GM12878 (cell line): ENCODE measurements around the gene RPS2. TPM values are rescaled to one million over a fixed set of nuclear protein-coding genes. Genes with fewer than 3 reads are reported as not detected.

Experiments
- ATAC-seq: fragments of 200-7000 bp; cut with Tn5 transposase; 3 replicates; pipeline ENCODE4 v1.9.1; 2020; ENCODE audit warnings: mild to moderate bottlenecking, moderate library complexity
- BruUV-seq: library from RNA; stranded (reverse); fragments of 400-500 nt; replicated peaks from 2 replicates; lab custom pipeline; 2021; lab: Mats Ljungman, UMichigan
- CTCF ChIA-PET: fragments of 300-600 bp; sonication (Branson Sonifier 250); formaldehyde crosslinking; extraction: SDS; loops from one replicate; lab custom pipeline; 2021; ENCODE audit warnings: inconsistent platforms; lab: Yijun Ruan, JAX
- POLR2A ChIA-PET: fragments of 350-600 bp; formaldehyde crosslinking; extraction: SDS; loops from one replicate; lab custom pipeline; 2021; ENCODE audit warnings: inconsistent platforms; lab: Charles Lee
- RAD21 ChIA-PET: fragments of 300-600 bp; sonication (Branson Sonifier 250); formaldehyde crosslinking; loops from one replicate; lab custom pipeline; 2023; ENCODE audit warnings: antibody characterized with exemption; ENCODE audit not compliant: unreplicated experiment; lab: Charles Lee
- SMC1A ChIA-PET: fragments of 300-600 bp; sonication (Branson Sonifier 250); formaldehyde crosslinking; loops from one replicate; lab custom pipeline; 2023; ENCODE audit not compliant: unreplicated experiment, uncharacterized antibody; lab: Charles Lee
- DNase-seq: peaks from one replicate; pipeline ENCODE4 v3.0.0-alpha.2; 2011; ENCODE audit warnings: low read depth, low spot score
- FAIRE-seq: peaks from 3 replicates; lab custom pipeline; 2011; peaks lifted over from hg19 to GRCh38; lab: Jason Lieb, UNC
- H2AFZ ChIP-seq: 2 replicates; pipeline ENCODE4 v1.6.0; 2011; ENCODE audit warnings: low read depth, low read length, control low read depth; ENCODE audit not compliant: control insufficient read depth
- H3K27ac ChIP-seq: 2 replicates; pipeline ENCODE4 v1.5.1; 2011; ENCODE audit warnings: control low read depth; ENCODE audit not compliant: control insufficient read depth, insufficient read depth
- H3K27me3 ChIP-seq, 2 experiments: replicated peaks in 1 of 2; 2 replicates each; pipeline versions ENCODE4 v1.6.0 to v1.6.1; 2011; ENCODE audit warnings: low read length in 1 of 2; ENCODE audit not compliant: control insufficient read depth in 2 of 2, insufficient read depth in 2 of 2
- H3K36me3 ChIP-seq, 2 experiments: 2 replicates each; pipeline ENCODE4 v1.5.1; 2011; ENCODE audit warnings: low read length in 1 of 2; ENCODE audit not compliant: control insufficient read depth in 2 of 2, insufficient read depth in 2 of 2
- H3K4me1 ChIP-seq: 2 replicates; pipeline ENCODE4 v1.6.1; 2011; ENCODE audit warnings: mild to moderate bottlenecking, low read length, moderate library complexity, mixed read lengths; ENCODE audit not compliant: control insufficient read depth, insufficient read depth
- H3K4me2 ChIP-seq: 2 replicates; pipeline ENCODE4 v1.6.0; 2011; ENCODE audit warnings: control low read depth; ENCODE audit not compliant: control insufficient read depth, insufficient read depth
- H3K4me3 ChIP-seq: fragments of 200-600 bp; sonication (generic); 2 replicates; pipeline ENCODE4 v1.5.1; 2016
- H3K79me2 ChIP-seq: 2 replicates; pipeline ENCODE4 v1.6.0; 2011; ENCODE audit warnings: low read length; ENCODE audit not compliant: control insufficient read depth, insufficient read depth
- H3K9ac ChIP-seq: 2 replicates; pipeline ENCODE4 v1.8.0; 2011; ENCODE audit warnings: low read length, control low read depth, mixed read lengths; ENCODE audit not compliant: control insufficient read depth, insufficient read depth
- H3K9me3 ChIP-seq: replicated peaks from 3 replicates; pipeline ENCODE4 v1.5.1; 2011; ENCODE audit warnings: mild to moderate bottlenecking, low read length; ENCODE audit not compliant: control insufficient read depth, insufficient read depth
- H4K20me1 ChIP-seq: 2 replicates; pipeline ENCODE4 v1.6.0; 2011; ENCODE audit not compliant: control insufficient read depth, insufficient read depth
- CBX5 ChIP-seq: sonication (generic); IDR thresholded peaks from 2 replicates; pipeline ENCODE4 v1.6.1; 2016; ENCODE audit warnings: low read depth, moderate library complexity, mild to moderate bottlenecking, inconsistent platforms
- CHD1 ChIP-seq: IDR thresholded peaks from 2 replicates; pipeline ENCODE4 v1.6.1; 2012; ENCODE audit warnings: low read depth, low read length, improper control_type of control experiment
- CREM ChIP-seq: IDR thresholded peaks from 2 replicates; pipeline ENCODE4 v1.6.1; 2014; ENCODE audit warnings: antibody characterized with exemption, low read depth
- HDGF ChIP-seq: fragments of 450-650 bp; IDR thresholded peaks from 2 replicates; pipeline ENCODE4 v1.6.1; 2016; ENCODE audit warnings: antibody characterized with exemption
- KDM1A ChIP-seq: fragments of 200-600 bp; sonication (generic); IDR thresholded peaks from 2 replicates; pipeline ENCODE4 v1.6.1; 2016; ENCODE audit warnings: borderline replicate concordance
- MTA3 ChIP-seq: IDR thresholded peaks from 2 replicates; pipeline ENCODE4 v1.6.1; 2012; ENCODE audit warnings: low read length, inconsistent platforms, borderline replicate concordance
- POLR2AphosphoS5 ChIP-seq: IDR thresholded peaks from 2 replicates; pipeline ENCODE4 v1.6.1; 2011; ENCODE audit warnings: mild to moderate bottlenecking, low read length, inconsistent platforms
- RELA ChIP-seq: fragments of 450-650 bp; IDR thresholded peaks from 2 replicates; pipeline ENCODE4 v1.8.0; 2014; ENCODE audit warnings: borderline replicate concordance; ENCODE audit not compliant: partially characterized antibody
- SMAD5 ChIP-seq: IDR thresholded peaks from 2 replicates; pipeline ENCODE4 v1.6.1; 2016; ENCODE audit warnings: antibody characterized with exemption, low read depth
- SUZ12 ChIP-seq: fragments of 200-600 bp; sonication (generic); IDR thresholded peaks from one replicate; pipeline ENCODE4 v1.6.1; 2018; ENCODE audit warnings: antibody characterized with exemption, mild to moderate bottlenecking; ENCODE audit not compliant: unreplicated experiment
- TCF12 ChIP-seq: IDR thresholded peaks from 2 replicates; pipeline ENCODE4 v1.6.1; 2011; ENCODE audit warnings: low read depth, mild to moderate bottlenecking, low read length
- ZNF217 ChIP-seq: fragments of 450-650 bp; IDR thresholded peaks from 2 replicates; pipeline ENCODE4 v1.6.1; 2017; ENCODE audit warnings: antibody characterized with exemption, mild to moderate bottlenecking
- WGBS: methylation state at CpG from one replicate; pipeline ENCODE4 v1.1.6; 2016; ENCODE audit warnings: low lambda C conversion rate; ENCODE audit not compliant: insufficient replicate concordance, insufficient coverage; ENCODE audit errors: missing lambda C conversion rate; 5-methylcytosine and 5-hydroxymethylcytosine counted together
- in situ Hi-C: fragments of 300-500 bp; cut with MboI; formaldehyde crosslinking; loops from 9 replicates; pipeline ENCODE4 v1.14.3; 2018; ENCODE audit warnings: mixed read lengths
- intact Hi-C: fragments of 100-400 bp; cut with micrococcal nuclease; formaldehyde crosslinking; loops from one replicate; pipeline ENCODE4 v1.14.2; 2022; ENCODE audit not compliant: unreplicated experiment
- polyA plus RNA-seq, 11 experiments: library from polyadenylated mRNA; depleted of rRNA in 4 of 11; unstranded in 6 of 11; stranded (reverse) in 5 of 11; fragments of >200 nt; fragmentation: Nextera tagmentation in 4 of 11; fragmentation: Illumina TruSeq in 1 of 11; extraction: Ambion mirVana in 4 of 11; extraction: Trizol in 1 of 11; gene quantifications; 1 replicate in 1 of 11; 2 replicates in 10 of 11; pipeline versions ENCODE4 v1.2.1 to v1.2.3, GENCODE V29; 2011 to 2016; ENCODE audit warnings: inconsistent platforms in 2 of 11, missing spikeins in 2 of 11, low read depth in 1 of 11
- total RNA-seq, 4 experiments: library from RNA; depleted of rRNA in 3 of 4; stranded (reverse); fragments of >200 nt in 3 of 4; fragmentation: Illumina TruSeq in 1 of 4; extraction: Trizol in 1 of 4; gene quantifications; 2 replicates each; pipeline versions ENCODE4 v1.2.1 to v1.2.3, GENCODE V29; 2013 to 2021
- TF ChIP-seq, protein P1 (sequence below): fragments of 450-650 bp; formaldehyde crosslinking; IDR thresholded peaks from 2 replicates; pipeline ENCODE4 v1.4.0; 2020; ENCODE audit warnings: mild to moderate bottlenecking, moderate library complexity
- TF ChIP-seq, protein P2 (sequence below): IDR thresholded peaks from 2 replicates; pipeline ENCODE4 v1.6.1; 2011; ENCODE audit warnings: borderline replicate concordance, low read depth, mild to moderate bottlenecking, moderate library complexity, low read length; ENCODE audit not compliant: insufficient read depth, poor library complexity, severe bottlenecking

RPS2 gene
- total and polyA plus RNA-seq, 10 of the 15 experiments (the other 5 are each of a cell fraction or from before 2014, with no cell fraction given), result 1,295 to 7,121 (median 3,933) TPM

DNA sequence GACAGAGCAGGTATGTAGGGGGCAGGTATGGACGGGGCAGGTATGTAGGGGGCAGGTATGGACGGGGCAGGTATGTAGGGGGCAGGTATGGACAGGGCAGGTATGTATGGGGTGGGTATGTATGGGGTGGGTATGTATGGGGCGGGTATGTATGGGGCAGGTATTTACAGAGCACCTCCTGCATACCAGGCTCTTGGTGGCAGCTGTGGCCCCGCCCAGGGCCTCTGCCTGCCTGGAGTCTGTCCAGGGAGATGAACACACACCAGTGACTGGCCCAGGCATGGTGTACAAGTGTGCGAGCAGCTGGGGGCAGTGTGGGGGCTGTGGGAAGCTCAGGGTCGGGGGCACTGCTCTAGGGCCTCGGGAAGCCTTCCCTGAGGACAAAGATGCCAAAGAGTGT lies 14.6 kb downstream of the RPS2 start:
- CTCF ChIA-PET, result no interaction called here
- no peaks in the 10 kb centered on the region for H4K20me1 ChIP-seq
- POLR2A ChIA-PET, result interaction anchor here (1.0 kb wide), 1 partner anchor 15 kb away, joined by 3 read pairs; the partner anchor contains the start of gene RPS2
- H3K4me2 ChIP-seq, result no peak overlapping the region
- no peaks in the 10 kb centered on the region for H3K79me2 ChIP-seq
- no peak overlapping the region for H3K9ac ChIP-seq
- H3K27me3 ChIP-seq, result no peaks in the 10 kb centered on the region; a peak in 1 of 4 replicates
- H3K4me1 ChIP-seq, result no peaks in the 10 kb centered on the region
- no peak for DNase-seq
- H3K27ac ChIP-seq, result no peak overlapping the region
- no peak for FAIRE-seq
- no peak for TF ChIP-seq RELA
- TF ChIP-seq HDGF, result no peak
- TF ChIP-seq SUZ12, result no peak
- no peak for TF ChIP-seq TCF12
- no peak for TF ChIP-seq SMAD5
- no peaks in the 10 kb centered on the region for H3K36me3 ChIP-seq
- SMC1A ChIA-PET, result interaction anchor here (0.7 kb wide), 1 partner anchor 22 kb away, joined by 3 read pairs; the partner anchor contains the start of gene TBL3
- no peaks in the 10 kb centered on the region for H3K9me3 ChIP-seq
- ATAC-seq, result no peak
- RAD21 ChIA-PET, result no interaction called here
- intact Hi-C loops, result no loop called here
- 12% methylated on average over 7 of the region's 7 CpGs for WGBS
- BruUV-seq, result no TSS peak
- H3K4me3 ChIP-seq, result no peak overlapping the region
- no peak overlapping the region for H2AFZ ChIP-seq
- in situ Hi-C loops, result no loop called here

DNA sequence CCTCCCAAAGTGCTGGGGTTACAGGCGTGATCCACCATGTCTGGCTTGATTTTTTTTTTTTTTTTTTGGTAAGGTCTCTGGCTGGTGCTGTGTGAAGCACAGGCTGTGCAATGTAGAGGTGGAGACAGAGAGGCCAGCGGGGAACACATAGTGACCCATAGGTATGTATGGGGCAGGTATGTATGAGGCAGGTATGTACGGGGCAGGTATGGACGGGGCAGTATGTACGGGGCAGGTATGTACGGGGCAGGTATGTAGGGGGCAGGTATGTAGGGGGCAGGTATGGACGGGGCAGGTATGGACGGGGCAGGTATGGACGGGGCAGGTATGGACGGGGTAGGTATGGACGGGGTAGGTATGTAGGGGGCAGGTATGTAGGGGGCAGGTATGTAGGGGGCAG lies 15.1 kb downstream of the RPS2 start:
- H3K27me3 ChIP-seq, result no peaks in the 10 kb centered on the region; a peak in 1 of 4 replicates
- no peak overlapping the region for H3K4me2 ChIP-seq
- DNase-seq, result no peak
- no peaks in the 10 kb centered on the region for H3K79me2 ChIP-seq
- ChIA-PET POLR2A (interaction anchor here (0.7 kb wide), 1 partner anchor 39 kb away, joined by 4 read pairs; no protein-coding TSS in a partner anchor), CTCF (no interaction called here), SMC1A (no interaction called here), RAD21 (no interaction called here)
- H2AFZ ChIP-seq, result no peak overlapping the region
- BruUV-seq, result no TSS peak
- no peak overlapping the region for H3K9ac ChIP-seq
- no peaks in the 10 kb centered on the region for H3K9me3 ChIP-seq
- no peaks in the 10 kb centered on the region for H3K4me1 ChIP-seq
- 81% methylated on average over 10 of the region's 11 CpGs for WGBS
- H4K20me1 ChIP-seq, result no peaks in the 10 kb centered on the region
- H3K4me3 ChIP-seq, result no peak overlapping the region
- H3K36me3 ChIP-seq, result no peaks in the 10 kb centered on the region
- in situ Hi-C loops, result no loop called here
- FAIRE-seq, result no peak
- intact Hi-C loops, result no loop called here
- no peak for ATAC-seq
- H3K27ac ChIP-seq, result no peak overlapping the region
- TF ChIP-seq KDM1A (no peak), CREM (no peak), ZNF217 (no peak), MTA3 (no peak), CBX5 (no peak), POLR2AphosphoS5 (no peak), CHD1 (no peak)
- TF ChIP-seq, protein P1, sequence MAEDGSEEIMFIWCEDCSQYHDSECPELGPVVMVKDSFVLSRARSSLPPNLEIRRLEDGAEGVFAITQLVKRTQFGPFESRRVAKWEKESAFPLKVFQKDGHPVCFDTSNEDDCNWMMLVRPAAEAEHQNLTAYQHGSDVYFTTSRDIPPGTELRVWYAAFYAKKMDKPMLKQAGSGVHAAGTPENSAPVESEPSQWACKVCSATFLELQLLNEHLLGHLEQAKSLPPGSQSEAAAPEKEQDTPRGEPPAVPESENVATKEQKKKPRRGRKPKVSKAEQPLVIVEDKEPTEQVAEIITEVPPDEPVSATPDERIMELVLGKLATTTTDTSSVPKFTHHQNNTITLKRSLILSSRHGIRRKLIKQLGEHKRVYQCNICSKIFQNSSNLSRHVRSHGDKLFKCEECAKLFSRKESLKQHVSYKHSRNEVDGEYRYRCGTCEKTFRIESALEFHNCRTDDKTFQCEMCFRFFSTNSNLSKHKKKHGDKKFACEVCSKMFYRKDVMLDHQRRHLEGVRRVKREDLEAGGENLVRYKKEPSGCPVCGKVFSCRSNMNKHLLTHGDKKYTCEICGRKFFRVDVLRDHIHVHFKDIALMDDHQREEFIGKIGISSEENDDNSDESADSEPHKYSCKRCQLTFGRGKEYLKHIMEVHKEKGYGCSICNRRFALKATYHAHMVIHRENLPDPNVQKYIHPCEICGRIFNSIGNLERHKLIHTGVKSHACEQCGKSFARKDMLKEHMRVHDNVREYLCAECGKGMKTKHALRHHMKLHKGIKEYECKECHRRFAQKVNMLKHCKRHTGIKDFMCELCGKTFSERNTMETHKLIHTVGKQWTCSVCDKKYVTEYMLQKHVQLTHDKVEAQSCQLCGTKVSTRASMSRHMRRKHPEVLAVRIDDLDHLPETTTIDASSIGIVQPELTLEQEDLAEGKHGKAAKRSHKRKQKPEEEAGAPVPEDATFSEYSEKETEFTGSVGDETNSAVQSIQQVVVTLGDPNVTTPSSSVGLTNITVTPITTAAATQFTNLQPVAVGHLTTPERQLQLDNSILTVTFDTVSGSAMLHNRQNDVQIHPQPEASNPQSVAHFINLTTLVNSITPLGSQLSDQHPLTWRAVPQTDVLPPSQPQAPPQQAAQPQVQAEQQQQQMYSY (CRISPR knock-in tag), result no peak
- TF ChIP-seq, protein P2, sequence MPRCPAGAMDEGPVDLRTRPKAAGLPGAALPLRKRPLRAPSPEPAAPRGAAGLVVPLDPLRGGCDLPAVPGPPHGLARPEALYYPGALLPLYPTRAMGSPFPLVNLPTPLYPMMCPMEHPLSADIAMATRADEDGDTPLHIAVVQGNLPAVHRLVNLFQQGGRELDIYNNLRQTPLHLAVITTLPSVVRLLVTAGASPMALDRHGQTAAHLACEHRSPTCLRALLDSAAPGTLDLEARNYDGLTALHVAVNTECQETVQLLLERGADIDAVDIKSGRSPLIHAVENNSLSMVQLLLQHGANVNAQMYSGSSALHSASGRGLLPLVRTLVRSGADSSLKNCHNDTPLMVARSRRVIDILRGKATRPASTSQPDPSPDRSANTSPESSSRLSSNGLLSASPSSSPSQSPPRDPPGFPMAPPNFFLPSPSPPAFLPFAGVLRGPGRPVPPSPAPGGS, result no peak
